Dermis blood vessel endothelial cell (primary cell): Measurements from ENCODE around the gene LILRB2. TPM values are rescaled to one million over a fixed set of nuclear protein-coding genes. Genes with fewer than 3 reads are reported as not detected.
"Not testable (repeated sequence)": the region's sequence is repeated elsewhere in the genome, so short reads cannot be mapped to it uniquely, and the experiment has no call there.

Experiments used
- DNase-seq: peaks from one replicate; pipeline ENCODE4 v3.0.0; 2010
- total RNA-seq: library from RNA; depleted of rRNA; stranded (reverse); fragments of >200 nt; gene quantifications from 2 replicates; pipeline ENCODE4 v1.2.3, GENCODE V29; 2014

The LILRB2 gene
- total RNA-seq: not detected in 2 replicates

DNA sequence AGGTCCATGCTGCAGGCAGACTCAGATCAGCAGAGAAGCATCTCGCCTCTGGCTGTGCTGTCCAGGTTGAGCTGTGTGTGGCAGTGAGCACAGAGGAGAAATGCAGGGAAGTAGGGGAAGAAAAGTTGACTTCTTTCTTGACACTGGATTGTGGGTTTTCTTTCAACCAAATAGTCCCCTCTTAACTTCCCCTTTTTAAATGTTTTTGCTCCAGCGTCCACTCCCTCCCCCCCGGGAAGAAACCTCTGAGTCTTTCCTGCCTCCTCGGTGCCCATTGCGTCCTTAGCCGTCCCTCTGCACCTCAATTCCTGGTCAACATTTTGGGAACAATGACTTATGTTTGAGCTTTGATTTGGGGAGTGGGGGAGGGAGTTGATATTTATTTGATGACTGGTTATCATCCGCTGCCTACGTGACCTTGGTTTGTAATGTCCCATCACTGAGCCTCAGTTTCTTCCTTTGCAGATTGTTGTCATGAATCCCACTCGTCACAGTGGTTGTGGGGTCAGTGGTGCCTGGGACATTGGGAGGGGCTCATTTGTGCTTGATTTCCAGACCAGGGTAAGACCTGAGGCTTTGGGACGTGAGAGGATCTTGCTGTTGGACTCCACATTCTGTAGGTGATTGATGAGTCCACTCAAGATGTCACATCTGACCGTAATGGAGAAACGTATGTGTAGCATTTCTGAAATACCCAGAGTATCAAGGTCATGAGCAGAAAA lies at the start of gene LILRB2:
Gene LILRB2 (minus strand): TSS at position 104 of the 722 bp plus-strand sequence. CDS start 614 bp downstream, outside the sequence.
- no peak for DNase-seq

DNA sequence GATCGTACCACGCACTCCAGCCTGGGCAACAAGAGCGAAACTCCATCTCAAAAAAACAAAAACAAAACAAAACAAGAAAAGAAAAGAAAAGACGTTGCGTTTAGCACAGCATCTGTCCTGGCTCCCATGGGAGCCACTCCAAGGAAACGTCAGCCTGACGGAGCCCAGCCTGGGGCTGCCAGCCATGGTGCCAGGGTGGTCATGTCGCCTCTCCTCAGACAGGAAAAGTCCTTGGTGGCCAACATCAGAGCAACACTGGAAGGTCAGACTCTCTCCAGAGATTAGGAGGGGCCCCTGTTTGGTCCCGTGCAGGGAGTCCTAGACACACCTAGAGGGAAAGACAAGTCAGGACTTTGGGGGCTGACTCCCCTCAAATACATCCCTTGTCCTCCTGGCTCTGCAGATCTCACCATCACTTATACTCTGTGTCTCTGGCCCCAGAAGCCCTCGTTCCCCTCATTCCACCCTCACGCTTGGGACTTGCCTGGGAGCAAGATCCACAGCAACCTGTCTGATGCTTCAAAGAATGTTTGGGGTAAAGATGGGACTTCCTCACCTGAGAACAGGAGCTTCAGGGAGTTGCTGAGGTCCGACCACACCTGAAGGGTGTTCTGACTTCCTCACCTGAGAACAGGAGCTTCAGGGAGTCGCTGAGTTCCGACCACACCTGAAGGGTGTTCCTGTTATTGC lies 48.7 kb upstream of the LILRB2 start:
- DNase-seq: no peak

DNA sequence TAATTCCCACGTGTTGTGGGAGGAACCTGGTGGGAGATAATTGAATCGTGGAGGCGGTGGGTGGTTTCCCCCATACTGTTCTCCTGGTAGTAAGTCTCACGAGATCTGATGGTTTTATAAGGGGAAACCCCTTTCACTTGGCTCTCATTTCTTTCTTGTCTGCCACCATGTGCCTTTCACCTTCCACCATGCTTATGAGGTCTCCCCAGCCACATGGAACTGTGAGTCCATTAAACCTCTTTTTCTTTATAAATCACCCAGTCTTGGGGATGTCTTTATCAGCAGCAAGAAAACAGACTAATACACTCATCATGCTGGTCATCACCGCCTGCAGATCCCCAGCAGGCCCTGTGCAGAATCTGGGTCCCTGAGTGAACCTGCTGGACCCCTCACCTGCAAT lies 47.9 kb upstream of the LILRB2 start:
- DNase-seq: not testable (repeated sequence)

DNA sequence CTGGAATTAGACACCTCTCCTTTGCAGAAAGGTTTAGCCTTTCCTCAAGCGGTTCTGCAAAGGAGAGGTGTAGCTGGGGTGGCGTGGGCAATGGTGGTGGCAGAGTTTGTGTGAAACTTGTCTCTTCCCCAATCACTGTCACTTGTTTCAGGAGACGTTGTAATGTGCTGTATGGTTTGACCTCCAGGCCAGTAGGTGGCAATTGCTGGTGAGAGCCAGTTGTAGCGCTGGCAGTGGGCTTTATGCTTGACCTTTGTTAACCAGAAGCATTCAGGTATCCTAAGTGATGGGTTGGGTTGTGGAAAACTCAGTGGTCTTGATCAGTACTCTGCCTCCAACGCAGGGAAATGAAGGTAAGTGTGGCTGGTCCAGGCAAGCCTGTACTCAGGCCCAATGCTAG lies 44.7 kb upstream of the LILRB2 start:
- DNase-seq: no peak

DNA sequence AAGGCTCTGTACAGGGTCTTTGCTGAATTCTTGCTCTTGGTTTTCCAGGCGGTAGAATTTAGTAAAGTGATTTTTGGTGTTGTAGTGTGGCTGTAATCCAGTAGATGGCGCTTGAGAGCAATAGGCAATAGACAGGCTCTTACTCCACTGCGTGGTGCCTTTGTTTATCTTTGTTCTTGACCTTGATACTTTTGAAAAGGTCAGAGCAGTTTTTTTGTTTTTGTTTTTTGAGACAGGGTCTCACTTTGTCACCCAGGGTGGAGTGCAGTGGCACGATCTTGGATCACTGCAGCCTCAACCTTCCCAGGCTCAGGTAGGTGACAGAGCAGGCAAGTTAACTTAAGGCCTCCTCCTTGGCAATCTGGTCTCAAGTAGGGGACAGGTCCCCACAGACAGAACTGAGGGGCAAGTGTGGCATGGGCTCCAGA lies 44.3 kb upstream of the LILRB2 start:
- peak; percentile 70 for DNase-seq

DNA sequence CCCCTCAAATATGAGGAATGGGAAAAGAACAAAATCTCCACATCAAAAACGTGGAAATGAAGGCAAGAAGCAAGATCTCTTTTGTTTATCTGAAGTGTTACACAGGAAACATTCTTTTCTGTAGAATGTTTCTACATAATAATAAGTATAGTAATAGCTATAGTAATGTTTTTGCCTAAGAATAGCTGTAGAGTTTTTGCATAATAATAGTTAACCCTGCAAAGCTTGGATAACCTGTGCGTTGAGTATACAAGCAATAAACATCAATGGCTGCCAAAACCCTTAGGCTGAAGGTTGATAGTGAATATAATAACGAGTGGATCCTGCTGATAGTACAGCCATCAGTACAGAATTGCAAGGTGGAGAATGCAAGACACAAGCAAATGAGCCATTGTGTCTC lies 43.2 kb upstream of the LILRB2 start:
- DNase-seq: no peak

DNA sequence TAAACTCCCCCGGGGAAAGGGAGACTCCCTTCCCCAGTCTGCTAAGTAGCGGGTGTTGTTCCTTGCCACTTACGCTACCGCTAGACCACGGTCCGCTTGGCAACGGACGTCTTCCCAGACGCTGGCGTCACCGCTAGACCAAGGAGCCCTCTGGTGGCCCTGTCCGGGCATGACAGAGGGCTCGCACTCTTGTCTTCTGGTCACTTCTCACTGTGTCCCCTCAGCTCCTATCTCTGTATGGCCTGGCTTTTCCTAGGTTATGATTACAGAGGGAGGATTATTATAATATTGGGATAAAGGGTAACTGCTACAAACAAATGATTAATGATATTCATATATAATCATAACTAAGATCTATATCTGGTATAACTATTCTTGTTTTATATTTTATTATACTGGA lies 42.0 kb upstream of the LILRB2 start:
- DNase-seq: not testable (repeated sequence)

DNA sequence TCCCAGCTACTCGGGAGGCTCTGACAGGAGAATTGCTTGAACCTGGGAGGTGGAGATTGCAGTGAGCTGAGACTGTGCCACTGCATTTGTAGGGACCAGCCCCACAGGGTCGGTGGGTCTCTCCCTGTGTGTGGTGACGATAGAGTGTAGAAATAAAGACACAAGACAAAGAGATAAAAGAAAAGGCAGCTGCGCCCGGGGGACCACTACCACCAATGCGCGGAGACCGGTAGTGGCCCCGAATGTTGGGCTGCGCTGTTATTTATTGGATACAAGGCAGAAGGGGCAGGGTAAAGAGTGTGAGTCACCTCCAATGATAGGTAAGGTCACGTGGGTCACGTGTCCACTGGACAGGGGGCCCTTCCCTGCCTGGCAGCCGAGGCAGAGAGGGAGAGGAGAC lies 41.4 kb upstream of the LILRB2 start:
- DNase-seq: not testable (repeated sequence)

DNA sequence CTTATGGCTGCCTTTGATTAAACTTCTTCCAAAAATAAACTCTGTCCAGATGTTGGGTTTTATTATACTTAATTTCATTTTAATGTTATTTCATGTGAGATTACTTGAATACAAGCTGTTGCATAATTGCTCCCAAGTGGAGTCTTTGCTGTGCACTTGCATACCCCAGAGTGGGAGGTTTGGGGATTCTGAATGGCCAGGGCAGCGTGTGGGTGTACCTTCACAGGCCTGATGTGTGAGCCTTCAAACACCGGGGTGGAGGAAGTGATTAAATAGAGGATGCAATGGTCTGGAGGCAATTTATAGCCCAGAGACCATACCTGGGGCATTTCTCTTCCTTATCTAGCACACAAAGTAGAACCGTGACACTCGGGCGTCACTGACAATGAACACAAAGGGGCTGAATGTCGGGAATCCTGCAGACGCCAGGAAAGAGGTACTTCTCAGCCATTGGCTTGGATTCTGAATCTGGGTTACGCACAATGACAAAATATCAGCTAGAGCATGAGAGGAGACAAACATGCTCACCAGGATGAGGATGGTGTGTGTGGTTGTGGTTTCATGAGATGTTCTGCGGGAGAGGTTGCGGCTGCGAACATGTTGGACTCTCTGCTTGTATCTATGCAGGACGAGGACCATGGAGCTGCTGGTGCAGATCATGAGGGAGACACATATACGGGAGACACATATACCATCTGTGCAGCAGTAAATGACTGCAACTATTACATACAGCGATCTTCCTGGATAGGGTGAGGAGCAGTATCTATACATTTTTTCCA lies 39.2 kb upstream of the LILRB2 start:
- no peak for DNase-seq

DNA sequence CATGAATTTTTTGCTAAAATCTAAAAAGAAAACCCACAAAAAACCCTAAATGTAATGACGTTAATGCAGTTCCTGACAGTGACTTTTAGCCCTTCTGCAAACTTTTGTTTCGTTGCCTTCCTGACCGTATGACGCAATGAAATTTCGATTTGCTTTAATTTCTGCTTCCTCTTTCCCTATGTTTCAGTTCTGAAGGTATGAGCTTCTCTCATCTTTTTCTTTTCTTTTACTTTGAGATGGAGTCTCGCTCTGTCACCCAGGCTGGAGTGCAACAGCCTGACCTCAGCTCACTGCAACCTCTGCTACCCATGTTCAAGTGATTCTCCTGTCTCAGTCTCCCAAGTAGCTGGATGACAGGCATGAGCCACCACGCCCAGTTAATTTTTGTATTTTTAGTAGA lies 38.1 kb upstream of the LILRB2 start:
- DNase-seq: no peak

DNA sequence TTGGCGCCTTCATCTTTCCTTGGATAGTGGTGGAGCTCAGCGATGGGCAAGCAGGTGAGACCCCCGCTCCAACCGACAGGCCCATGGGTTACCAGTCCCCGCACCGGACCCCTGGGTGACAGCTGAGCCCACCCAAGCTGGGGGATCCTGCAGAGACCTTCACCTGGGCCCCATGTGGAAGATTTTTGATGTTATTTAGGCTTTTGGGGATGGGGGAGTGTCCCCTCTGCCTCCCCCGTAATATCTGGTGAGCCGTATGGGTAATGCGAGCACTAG lies 37.0 kb upstream of the LILRB2 start:
- no peak for DNase-seq

DNA sequence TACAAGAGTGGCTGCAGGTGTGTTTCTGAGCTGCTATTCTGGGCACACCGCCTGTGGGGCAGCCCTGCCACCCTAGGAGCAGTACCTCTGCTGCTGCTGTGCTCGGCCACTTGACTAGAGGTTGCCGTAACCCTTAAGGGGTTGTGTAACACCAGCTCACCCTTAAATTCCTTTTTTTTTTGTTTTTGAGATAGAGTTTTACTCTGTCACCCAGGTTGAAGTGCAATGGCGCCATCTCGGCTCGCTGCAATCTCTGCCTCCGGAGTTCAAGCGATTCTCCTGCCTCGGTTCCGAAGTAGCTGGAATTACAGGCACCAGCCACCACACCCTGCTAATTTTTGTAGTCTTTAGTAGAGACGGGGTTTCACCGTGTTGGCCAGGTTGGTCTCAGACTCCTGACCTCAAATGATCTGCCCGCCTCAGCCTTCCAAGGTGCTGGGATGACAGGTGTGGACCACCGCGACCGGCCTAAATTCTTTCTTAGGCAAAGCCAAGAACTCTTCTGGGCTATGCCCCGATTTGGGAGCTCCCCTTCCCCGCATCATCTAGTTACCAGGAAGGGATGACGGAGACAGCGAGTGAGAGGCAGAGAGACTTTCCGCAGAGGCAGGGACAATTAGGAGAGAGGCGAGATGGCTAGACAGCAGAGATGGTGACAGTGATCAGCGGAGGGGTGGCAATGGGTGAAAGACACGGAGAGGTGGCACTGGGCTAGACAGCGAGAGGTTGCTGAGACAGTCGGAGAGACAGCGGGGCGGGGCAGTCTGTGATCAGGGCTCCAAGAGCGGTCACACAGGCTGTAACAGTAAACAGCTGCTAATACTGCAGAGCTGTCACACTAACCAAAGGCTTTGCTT lies 36.4 kb upstream of the LILRB2 start:
- no peak for DNase-seq

DNA sequence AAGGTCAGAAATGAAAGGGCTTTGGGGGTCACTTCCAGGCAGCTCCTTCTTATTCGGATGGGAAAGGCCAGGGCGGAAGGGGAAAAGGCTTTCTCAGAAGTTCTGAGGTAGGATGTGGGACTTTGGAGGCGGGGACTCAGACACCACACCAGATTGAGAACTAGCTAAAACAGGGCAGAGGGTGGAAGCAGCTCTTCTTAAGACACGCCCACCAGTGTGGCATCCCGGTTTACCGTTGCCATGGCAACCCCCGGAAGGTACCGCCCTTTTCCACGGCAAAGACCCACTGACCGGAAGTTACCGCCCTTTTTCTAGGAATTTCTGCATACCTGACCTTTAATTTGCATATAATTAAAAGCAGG lies 35.8 kb upstream of the LILRB2 start:
- no peak for DNase-seq

DNA sequence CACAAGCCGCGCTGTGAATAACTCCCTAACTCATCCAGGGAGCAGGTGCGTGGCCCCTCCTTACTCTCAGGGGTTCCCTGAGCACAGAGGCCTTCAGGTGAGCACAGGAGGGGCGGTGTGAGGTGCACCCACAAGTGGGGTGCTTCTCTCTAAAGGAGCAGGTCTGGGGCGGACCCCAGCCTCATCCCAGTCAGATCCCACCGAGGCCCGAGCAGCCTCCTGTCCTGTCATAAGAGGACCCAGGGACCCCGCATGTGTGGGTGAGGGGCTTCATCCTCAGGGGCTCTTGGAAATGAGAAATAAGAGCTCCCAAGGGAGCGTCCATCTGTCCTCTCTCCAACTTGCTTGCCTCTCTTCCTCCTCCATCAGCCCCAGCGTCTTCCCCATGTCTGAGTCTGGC lies 35.0 kb upstream of the LILRB2 start:
- DNase-seq: no peak

DNA sequence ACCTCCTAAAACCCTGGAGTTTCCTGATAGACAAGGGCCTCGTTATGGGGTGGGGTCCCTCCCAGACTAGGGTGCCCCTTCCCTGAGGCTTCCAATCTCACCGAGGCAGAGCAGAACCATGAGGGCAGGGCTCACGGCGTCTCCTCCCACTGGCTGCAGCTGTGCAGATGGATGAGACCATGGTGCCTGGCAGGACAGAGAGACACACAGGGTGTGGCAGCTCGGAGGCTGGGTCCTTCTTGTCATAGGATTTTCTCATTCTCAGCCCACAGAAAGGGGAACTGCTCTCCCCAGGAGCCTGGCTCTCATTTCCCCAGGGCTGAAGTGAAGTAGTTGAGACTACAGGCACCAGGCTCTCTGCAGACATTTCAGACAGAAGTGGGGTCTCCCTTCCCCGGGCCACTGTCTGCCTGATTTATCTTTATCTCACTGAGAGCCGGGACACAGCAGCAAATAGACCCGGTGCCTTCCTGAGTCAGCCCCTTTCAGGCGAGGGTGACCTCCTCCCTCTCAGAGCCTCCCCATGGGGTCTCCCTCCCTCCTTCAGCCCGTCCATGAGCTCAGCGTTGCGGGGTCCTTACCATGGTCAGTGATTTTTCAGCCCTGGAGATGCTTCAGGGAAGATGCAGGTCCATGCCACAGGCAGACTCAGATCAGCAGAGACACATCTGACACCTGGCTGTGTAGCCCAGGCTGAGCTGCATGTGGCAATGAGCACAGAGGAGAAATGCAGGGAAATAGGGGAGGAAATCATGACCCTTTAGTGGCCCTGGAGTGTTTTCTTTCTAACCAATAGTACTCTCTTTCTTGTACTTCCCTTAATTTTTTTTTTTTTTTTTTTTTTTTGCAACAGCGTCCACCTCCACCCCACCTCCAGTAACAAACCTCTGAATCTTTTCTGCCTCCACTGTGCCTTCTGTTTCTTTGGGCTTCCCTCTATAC lies 31.8 kb upstream of the LILRB2 start, which contains the start of gene LILRA5:
Gene LILRA5 (minus strand): TSS at position 731 of the 942 bp plus-strand sequence. CDS start 147 bp downstream, at position 584.
- DNase-seq: no peak

DNA sequence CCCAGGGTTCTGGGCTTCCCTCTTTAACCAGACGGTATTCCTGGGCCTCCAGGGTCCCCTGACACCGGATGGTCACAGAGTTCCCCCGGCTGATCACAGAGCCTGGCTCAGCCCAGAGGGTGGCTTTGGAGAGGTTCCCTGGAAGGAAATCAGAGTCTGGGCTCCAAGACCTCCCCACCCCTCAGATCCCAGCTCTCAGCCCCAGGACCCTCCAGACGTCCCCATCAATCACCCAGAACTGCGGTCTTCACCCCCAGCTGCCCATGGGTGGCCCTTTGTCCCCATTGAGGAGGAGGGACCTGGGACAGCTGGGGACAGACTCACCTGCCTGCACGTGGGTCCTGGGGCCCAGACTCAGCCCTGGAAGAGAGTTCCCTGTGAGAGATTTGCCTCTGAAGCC lies 31.1 kb upstream of the LILRB2 start:
- no peak for DNase-seq

DNA sequence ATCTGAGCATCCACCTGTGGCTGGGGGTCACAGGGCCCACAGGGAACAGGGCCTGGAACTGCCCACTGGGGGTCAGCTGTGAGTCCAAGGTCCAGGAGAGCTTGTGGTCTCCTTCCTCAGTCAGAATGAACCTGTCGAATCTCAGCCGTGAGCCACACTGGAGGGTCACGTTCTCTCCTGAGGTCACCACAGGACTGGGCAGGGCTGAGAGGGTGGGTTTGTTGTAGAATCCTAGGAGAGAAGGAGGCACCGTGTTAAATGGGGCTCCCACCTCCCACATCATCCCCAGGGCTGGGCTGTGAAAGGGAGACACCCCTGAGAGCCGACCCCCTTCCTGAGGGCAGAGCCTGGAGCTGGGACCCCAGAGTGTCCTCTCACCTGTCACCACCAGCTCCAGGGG lies 30.6 kb upstream of the LILRB2 start:
- DNase-seq: no peak

DNA sequence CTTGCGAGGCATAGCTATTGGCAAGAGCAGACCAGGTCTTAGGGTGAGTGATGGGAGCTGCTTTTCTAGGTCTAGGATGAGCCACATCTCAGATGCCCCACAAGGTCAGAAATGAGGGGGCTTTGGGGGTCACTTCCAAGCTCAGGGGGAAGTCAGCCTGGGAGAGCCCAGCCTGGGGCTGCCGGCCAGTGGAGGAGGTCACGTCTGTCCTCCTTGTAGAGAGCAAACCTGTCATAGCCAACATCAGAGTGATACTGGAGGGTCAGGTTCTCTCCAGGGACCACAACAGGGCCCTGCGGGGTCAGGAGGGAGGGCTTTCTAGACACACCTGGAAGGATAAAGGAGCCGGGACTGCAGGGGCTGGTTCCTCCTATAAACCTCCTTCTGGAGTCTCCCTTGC lies 29.6 kb upstream of the LILRB2 start:
- DNase-seq: no peak

DNA sequence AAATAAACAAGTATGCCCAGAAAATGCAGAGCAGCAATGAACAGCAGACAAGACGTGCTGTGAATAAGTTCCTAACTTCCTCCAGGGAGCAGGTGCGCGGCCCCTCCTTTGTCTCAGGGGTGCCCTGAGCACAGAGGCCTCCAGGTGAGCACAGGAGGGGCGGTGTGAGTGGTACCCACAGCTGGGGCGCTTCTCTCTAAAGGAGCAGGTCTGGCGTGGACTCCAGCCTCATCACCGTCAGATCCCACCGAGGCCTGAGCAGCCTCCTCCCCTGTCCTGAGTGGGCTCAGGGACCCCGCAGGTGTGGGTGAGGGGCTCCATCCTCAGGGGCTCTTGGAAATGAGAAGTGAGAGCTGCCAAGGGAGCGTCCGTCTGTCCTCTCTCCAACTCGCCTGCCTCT lies 28.9 kb upstream of the LILRB2 start:
- no peak for DNase-seq

DNA sequence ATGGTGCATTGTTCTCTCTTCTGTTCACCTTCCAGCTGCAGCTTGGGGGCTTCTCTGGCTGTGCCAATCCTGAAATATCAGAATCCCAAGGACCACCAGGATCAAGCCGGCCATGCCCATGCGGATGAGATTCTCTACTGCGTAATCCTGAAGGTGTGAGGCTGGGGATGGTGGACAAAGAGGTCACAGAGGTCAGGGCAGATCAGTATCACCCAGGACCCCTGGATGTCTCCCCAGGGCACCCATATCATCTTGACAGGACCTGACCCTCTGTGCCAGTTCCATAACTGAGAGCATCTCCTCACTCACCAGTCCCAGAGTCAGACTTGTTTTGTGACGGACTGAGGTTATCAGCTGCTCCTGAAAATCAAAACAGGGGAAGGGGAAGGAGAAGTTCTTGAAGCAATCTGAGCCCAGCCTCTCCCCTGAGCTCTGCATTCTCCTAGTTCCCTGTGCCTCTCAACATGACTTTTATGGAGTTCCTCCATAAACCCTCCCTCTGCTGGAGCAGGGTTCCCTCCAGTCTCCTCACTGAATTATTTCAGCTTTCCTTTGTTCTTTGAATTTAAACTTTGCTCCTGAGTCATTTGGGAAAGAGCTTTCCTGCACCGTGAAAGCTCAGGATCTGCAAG lies 26.6 kb upstream of the LILRB2 start:
- DNase-seq: no peak

DNA sequence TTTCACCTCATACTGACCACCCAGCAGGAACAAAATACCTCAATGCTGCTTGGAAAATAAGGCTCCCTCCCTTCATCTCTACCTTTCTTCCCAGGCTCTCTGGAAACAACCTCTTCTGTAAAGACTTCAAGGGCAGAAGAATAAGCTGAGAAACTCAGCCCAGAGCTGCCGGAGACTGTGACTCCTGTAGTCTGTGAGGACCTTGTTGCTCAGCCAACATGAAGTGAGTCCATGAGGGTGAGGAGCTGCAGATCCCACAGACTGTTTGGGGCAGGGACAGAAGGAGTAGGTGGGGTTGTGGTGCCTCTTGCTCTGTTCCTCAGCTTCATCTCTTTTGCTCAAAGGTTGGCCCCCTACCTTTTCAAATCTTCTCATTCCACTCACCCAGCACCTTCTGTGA lies 24.2 kb upstream of the LILRB2 start:
- no peak for DNase-seq
